ENCODE results near the gene CADPS.

Gene CADPS

DNA sequence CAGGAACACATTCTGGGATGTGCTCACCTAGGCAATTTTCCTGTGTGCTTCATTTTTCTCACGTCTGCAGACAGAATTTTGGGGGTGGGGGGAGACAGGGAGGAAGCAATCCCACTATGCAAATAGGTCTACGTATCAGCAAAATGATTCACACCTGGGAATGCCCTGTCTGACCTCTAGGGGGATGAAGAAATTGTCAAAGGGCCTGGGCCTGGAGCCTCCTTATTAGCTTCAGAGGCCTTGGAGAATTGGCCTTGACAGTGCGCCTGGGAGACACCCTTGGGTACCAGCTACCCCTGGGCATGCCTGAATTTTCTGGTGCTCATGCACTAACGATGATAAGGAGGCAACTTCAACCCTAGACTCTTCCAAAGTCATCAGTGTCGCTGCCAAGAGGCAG is 207.5 kb downstream of the CADPS start:
- no peaks in the 10 kb centered on the region for H3K9me3 ChIP-seq (ENCODE audit: insufficient read depth, low read depth, low read length)
- no peaks in the 10 kb centered on the region for H3F3A ChIP-seq (ENCODE audit: low read depth)
- H2AFZ ChIP-seq (ENCODE audit: low read length), result no peak overlapping the region
- no peaks in the 10 kb centered on the region for H4K20me1 ChIP-seq (ENCODE audit: insufficient read depth, low read length, poor library complexity, severe bottlenecking)
- no peaks in the 10 kb centered on the region for H3K27me3 ChIP-seq (ENCODE audit: insufficient read depth, low read length, poor library complexity, severe bottlenecking)
- no peaks in the 10 kb centered on the region for H3K36me3 ChIP-seq (ENCODE audit: insufficient read depth, low read length)
- TF ChIP-seq EZH2phosphoT487 (IDR thresholded peaks at IDR 0.05; ENCODE audit: borderline replicate concordance), result no peak
- TF ChIP-seq, protein P1, sequence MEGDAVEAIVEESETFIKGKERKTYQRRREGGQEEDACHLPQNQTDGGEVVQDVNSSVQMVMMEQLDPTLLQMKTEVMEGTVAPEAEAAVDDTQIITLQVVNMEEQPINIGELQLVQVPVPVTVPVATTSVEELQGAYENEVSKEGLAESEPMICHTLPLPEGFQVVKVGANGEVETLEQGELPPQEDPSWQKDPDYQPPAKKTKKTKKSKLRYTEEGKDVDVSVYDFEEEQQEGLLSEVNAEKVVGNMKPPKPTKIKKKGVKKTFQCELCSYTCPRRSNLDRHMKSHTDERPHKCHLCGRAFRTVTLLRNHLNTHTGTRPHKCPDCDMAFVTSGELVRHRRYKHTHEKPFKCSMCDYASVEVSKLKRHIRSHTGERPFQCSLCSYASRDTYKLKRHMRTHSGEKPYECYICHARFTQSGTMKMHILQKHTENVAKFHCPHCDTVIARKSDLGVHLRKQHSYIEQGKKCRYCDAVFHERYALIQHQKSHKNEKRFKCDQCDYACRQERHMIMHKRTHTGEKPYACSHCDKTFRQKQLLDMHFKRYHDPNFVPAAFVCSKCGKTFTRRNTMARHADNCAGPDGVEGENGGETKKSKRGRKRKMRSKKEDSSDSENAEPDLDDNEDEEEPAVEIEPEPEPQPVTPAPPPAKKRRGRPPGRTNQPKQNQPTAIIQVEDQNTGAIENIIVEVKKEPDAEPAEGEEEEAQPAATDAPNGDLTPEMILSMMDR (conservative IDR thresholded peaks at IDR 0.05; ENCODE audit: low read length), result peak; percentile 62
- H3K9ac ChIP-seq (ENCODE audit: low read depth, low read length, poor library complexity, severe bottlenecking), result no peak overlapping the region
- no peaks in the 10 kb centered on the region for H3K79me2 ChIP-seq (ENCODE audit: insufficient read depth, low read length)
- H3K4me2 ChIP-seq (ENCODE audit: low read depth, low read length, poor library complexity, severe bottlenecking), result no peak overlapping the region
- no peak overlapping the region for H3K4me3 ChIP-seq (ENCODE audit: low read length, poor library complexity, severe bottlenecking)
- no peaks in the 10 kb centered on the region for H3K4me1 ChIP-seq (ENCODE audit: insufficient read depth, low read length, poor library complexity, severe bottlenecking)
- H3K9me2 ChIP-seq (replicated peaks; ENCODE audit: low read depth, low read length), result no peaks in the 10 kb centered on the region

DNA sequence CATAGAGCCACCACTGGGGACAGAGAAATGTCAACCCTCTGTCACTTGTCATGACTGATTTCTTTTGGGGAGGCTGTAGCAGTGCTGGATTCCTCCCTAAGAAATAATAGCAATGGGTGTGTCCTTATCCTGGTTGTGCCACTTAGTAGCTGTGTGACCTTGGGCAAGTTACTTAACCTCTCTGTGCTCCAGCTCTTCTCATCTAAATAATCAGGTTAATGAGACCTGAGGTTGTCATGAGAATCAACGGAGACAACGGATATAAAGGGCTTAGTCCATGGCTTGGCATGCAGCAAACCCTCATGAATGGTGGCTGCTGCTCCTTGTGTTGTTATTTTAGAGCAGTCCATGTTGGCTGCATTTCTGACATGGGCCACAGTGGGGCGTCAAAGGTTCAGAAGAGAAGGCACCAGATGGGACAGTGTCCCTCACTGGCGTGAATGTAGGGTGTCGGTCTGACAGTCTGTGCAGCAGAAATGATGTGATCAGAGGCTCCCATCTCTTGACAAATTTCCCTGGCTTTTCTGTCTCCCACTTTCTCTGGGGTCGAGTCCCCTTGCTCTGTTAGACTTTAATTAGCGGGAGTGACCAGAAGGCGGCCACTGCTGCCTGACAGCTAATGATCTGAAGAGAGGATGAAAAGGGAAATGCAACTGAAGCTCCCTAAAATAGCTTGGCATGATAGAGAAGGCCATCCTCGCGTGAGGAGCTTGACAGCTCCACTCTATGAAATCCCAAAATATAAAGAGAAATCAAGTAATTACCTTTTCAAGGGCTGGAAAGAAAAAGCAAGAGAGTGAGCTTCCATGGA is 209.4 kb downstream of the CADPS start:
- H3K27me3 ChIP-seq (ENCODE audit: insufficient read depth, low read length, poor library complexity, severe bottlenecking), result no peaks in the 10 kb centered on the region
- no peaks in the 10 kb centered on the region for H3K4me1 ChIP-seq (ENCODE audit: insufficient read depth, low read length, poor library complexity, severe bottlenecking)
- H3K4me2 ChIP-seq (ENCODE audit: low read depth, low read length, poor library complexity, severe bottlenecking), result no peak overlapping the region
- H3F3A ChIP-seq (ENCODE audit: low read depth), result no peaks in the 10 kb centered on the region
- no peaks in the 10 kb centered on the region for H3K9me2 ChIP-seq (replicated peaks; ENCODE audit: low read depth, low read length)
- no peaks in the 10 kb centered on the region for H3K9me3 ChIP-seq (ENCODE audit: insufficient read depth, low read depth, low read length)
- no peaks in the 10 kb centered on the region for H3K79me2 ChIP-seq (ENCODE audit: insufficient read depth, low read length)
- H3K4me3 ChIP-seq (ENCODE audit: low read length, poor library complexity, severe bottlenecking), result no peak overlapping the region
- no peaks in the 10 kb centered on the region for H4K20me1 ChIP-seq (ENCODE audit: insufficient read depth, low read length, poor library complexity, severe bottlenecking)
- H3K36me3 ChIP-seq (ENCODE audit: insufficient read depth, low read length), result no peaks in the 10 kb centered on the region
- H3K9ac ChIP-seq (ENCODE audit: low read depth, low read length, poor library complexity, severe bottlenecking), result no peak overlapping the region
- H2AFZ ChIP-seq (ENCODE audit: low read length), result no peak overlapping the region
- TF ChIP-seq EZH2phosphoT487 (IDR thresholded peaks at IDR 0.05; ENCODE audit: borderline replicate concordance), result no peak
- TF ChIP-seq, protein P1 (conservative IDR thresholded peaks at IDR 0.05; ENCODE audit: low read length), result peak; percentile 92

DNA sequence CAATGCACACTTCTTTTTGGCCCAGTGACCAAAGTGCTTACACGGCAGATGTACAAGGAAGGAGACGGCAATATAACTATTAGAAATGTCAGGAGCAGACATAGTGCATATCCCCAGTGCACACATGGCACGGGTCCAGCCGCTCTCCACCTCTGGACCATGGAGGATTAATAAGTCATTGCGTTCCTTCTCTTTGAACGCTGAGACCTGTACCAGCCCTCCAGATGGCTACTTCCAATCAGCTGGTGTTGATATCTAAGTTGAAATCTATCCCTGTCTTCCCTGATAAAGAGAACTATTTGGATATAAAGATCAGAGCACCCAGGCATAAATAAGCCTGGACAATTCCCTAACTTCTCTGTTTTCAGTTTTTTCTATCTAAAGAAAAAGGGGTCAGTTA is 212.5 kb downstream of the CADPS start:
- no peaks in the 10 kb centered on the region for H4K20me1 ChIP-seq (ENCODE audit: insufficient read depth, low read length, poor library complexity, severe bottlenecking)
- TF ChIP-seq, protein P1 (conservative IDR thresholded peaks at IDR 0.05; ENCODE audit: low read length), result no peak
- no peak for TF ChIP-seq EZH2phosphoT487 (IDR thresholded peaks at IDR 0.05; ENCODE audit: borderline replicate concordance)
- H3K4me2 ChIP-seq (ENCODE audit: low read depth, low read length, poor library complexity, severe bottlenecking), result no peak overlapping the region
- H2AFZ ChIP-seq (ENCODE audit: low read length), result no peak overlapping the region
- no peak overlapping the region for H3K4me3 ChIP-seq (ENCODE audit: low read length, poor library complexity, severe bottlenecking)
- H3K9me2 ChIP-seq (replicated peaks; ENCODE audit: low read depth, low read length), result no peaks in the 10 kb centered on the region
- no peaks in the 10 kb centered on the region for H3F3A ChIP-seq (ENCODE audit: low read depth)
- H3K36me3 ChIP-seq (ENCODE audit: insufficient read depth, low read length), result no peaks in the 10 kb centered on the region
- H3K4me1 ChIP-seq (ENCODE audit: insufficient read depth, low read length, poor library complexity, severe bottlenecking), result no peaks in the 10 kb centered on the region
- no peak overlapping the region for H3K9ac ChIP-seq (ENCODE audit: low read depth, low read length, poor library complexity, severe bottlenecking)
- H3K9me3 ChIP-seq (ENCODE audit: insufficient read depth, low read depth, low read length), result no peaks in the 10 kb centered on the region
- H3K27me3 ChIP-seq (ENCODE audit: insufficient read depth, low read length, poor library complexity, severe bottlenecking), result no peaks in the 10 kb centered on the region
- H3K79me2 ChIP-seq (ENCODE audit: insufficient read depth, low read length), result no peaks in the 10 kb centered on the region

All from Loucy (cell line).